ENCODE results near the gene SYCP1.

SYCP1 gene

GRCh38 chr1:115040501-115040900, 185.8 kb downstream of the SYCP1 start:
- no peak for TF ChIP-seq CTCF (IDR thresholded peaks at IDR 0.05; ENCODE audit: low read depth, low read length, missing control alignments)
- no peak for DNase-seq (ENCODE audit: low read depth)
- in situ Hi-C loops (cut with HindIII; ENCODE audit: low sequenced_read_pairs) = no loop called here
- H3K4me3 ChIP-seq (ENCODE audit: low read depth, low read length) = no peak overlapping the region

GRCh38 chr1:115041654-115042053, 187.0 kb downstream of the SYCP1 start:
- no peak for DNase-seq (ENCODE audit: low read depth)
- H3K4me3 ChIP-seq (ENCODE audit: low read depth, low read length) = no peak overlapping the region
- TF ChIP-seq CTCF (IDR thresholded peaks at IDR 0.05; ENCODE audit: low read depth, low read length, missing control alignments) = peak; percentile 46
- in situ Hi-C loops (cut with HindIII; ENCODE audit: low sequenced_read_pairs) = no loop called here

Measured in astrocyte of the cerebellum (primary cell).